ES-I3 (cell line): ENCODE measurements around the gene GLRA1.
"Not testable (repeated sequence)": the region's sequence is repeated elsewhere in the genome, so short reads cannot be mapped to it uniquely, and the experiment has no call there.

Source experiments
- H3K36me3 ChIP-seq: 2 replicates; pipeline ENCODE4 v1.6.1; 2013; ENCODE audit warnings: mild to moderate bottlenecking, low read length, control low read depth, moderate library complexity; ENCODE audit not compliant: insufficient read depth
- H3K4me1 ChIP-seq: 2 replicates; pipeline ENCODE4 v1.6.1; 2013; ENCODE audit warnings: mild to moderate bottlenecking, control low read depth, low read length; ENCODE audit not compliant: insufficient read depth
- H3K9ac ChIP-seq: 2 replicates; pipeline ENCODE4 v1.6.1; 2013; ENCODE audit warnings: low read depth, mild to moderate bottlenecking, low read length, moderate library complexity
- H3K9me3 ChIP-seq: 2 replicates; pipeline ENCODE4 v1.6.1; 2013; ENCODE audit warnings: mild to moderate bottlenecking, low read length, moderate library complexity; ENCODE audit not compliant: control insufficient read depth, insufficient read depth

The GLRA1 gene

GRCh38 chr5:151808451-151809169 lies 116.0 kb downstream of the GLRA1 start:
- no peaks in the 10 kb centered on the region for H3K9me3 ChIP-seq
- no peaks in the 10 kb centered on the region for H3K4me1 ChIP-seq
- peaks cover 37% of the 10 kb centered on the region for H3K36me3 ChIP-seq
- no peak overlapping the region for H3K9ac ChIP-seq

GRCh38 chr5:151805414-151806223 lies 119.0 kb downstream of the GLRA1 start:
- Histone ChIP-seq H3K36me3 (peaks cover 22% of the 10 kb centered on the region), H3K9me3 (no peaks in the 10 kb centered on the region), H3K4me1 (no peaks in the 10 kb centered on the region), H3K9ac (no peak overlapping the region)

GRCh38 chr5:151800532-151800931 lies 124.1 kb downstream of the GLRA1 start:
- no peaks in the 10 kb centered on the region for H3K4me1 ChIP-seq
- H3K9ac ChIP-seq = no peak overlapping the region
- peaks cover 35% of the 10 kb centered on the region for H3K36me3 ChIP-seq
- H3K9me3 ChIP-seq = no peaks in the 10 kb centered on the region

GRCh38 chr5:151799407-151799806 lies 125.2 kb downstream of the GLRA1 start:
- Histone ChIP-seq H3K9ac (no peak overlapping the region), H3K36me3 (peaks cover 34% of the 10 kb centered on the region), H3K9me3 (no peaks in the 10 kb centered on the region), H3K4me1 (no peaks in the 10 kb centered on the region)

- H3K4me1 ChIP-seq = no peaks in the 10 kb centered on the region
- H3K9me3 ChIP-seq = no peaks in the 10 kb centered on the region
- peaks cover 35% of the 10 kb centered on the region for H3K36me3 ChIP-seq
- H3K9ac ChIP-seq = no peak overlapping the region
Observed at GRCh38 chr5:151798674-151799073, 126.0 kb downstream of the GLRA1 start.

- Histone ChIP-seq H3K9me3 (no peaks in the 10 kb centered on the region), H3K9ac (no peak overlapping the region), H3K36me3 (peaks cover 57% of the 10 kb centered on the region), H3K4me1 (no peaks in the 10 kb centered on the region)
Observed at GRCh38 chr5:151795426-151795825, 129.2 kb downstream of the GLRA1 start.

- H3K9me3 ChIP-seq = no peaks in the 10 kb centered on the region
Observed at GRCh38 chr5:151793358-151793757, 131.3 kb downstream of the GLRA1 start.

GRCh38 chr5:151787817-151788216 lies 136.8 kb downstream of the GLRA1 start:
- Histone ChIP-seq H3K4me1 (no peaks in the 10 kb centered on the region), H3K36me3 (peaks cover 25% of the 10 kb centered on the region)

More at GRCh38 chr5:151793358-151793757, 131.3 kb downstream of the GLRA1 start:
- H3K4me1 ChIP-seq = no peaks in the 10 kb centered on the region
- peaks cover 60% of the 10 kb centered on the region for H3K36me3 ChIP-seq
- H3K9ac ChIP-seq = no peak overlapping the region

GRCh38 chr5:151786468-151786867 lies 138.2 kb downstream of the GLRA1 start:
- H3K4me1 ChIP-seq = peaks cover 4% of the 10 kb centered on the region; the same call in 1 of the 2 replicates
- no peaks in the 10 kb centered on the region for H3K9me3 ChIP-seq
- peaks cover 16% of the 10 kb centered on the region for H3K36me3 ChIP-seq
- no peak overlapping the region for H3K9ac ChIP-seq

More at GRCh38 chr5:151787817-151788216, 136.8 kb downstream of the GLRA1 start:
- Histone ChIP-seq H3K9ac (no peak overlapping the region), H3K9me3 (no peaks in the 10 kb centered on the region)

GRCh38 chr5:151784141-151784540 lies 140.5 kb downstream of the GLRA1 start:
- Histone ChIP-seq H3K9ac (no peak overlapping the region), H3K9me3 (no peaks in the 10 kb centered on the region), H3K4me1 (peaks cover 10% of the 10 kb centered on the region; the same call in 1 of the 2 replicates), H3K36me3 (no peaks in the 10 kb centered on the region; the same call in 1 of the 2 replicates)

- not testable (repeated sequence) for H3K36me3 ChIP-seq, H3K9me3 ChIP-seq, H3K9ac ChIP-seq
- peaks cover 10% of the 10 kb centered on the region; the same call in 1 of the 2 replicates for H3K4me1 ChIP-seq
Observed at GRCh38 chr5:151783664-151784063, 141.0 kb downstream of the GLRA1 start.

- H3K9me3 ChIP-seq = no peaks in the 10 kb centered on the region
- H3K9ac ChIP-seq = no peak overlapping the region
- H3K4me1 ChIP-seq = peaks cover 10% of the 10 kb centered on the region; the same call in 1 of the 2 replicates
- H3K36me3 ChIP-seq = peaks cover 14% of the 10 kb centered on the region
Observed at GRCh38 chr5:151781201-151781600, 143.4 kb downstream of the GLRA1 start.

- Histone ChIP-seq H3K9me3 (no peaks in the 10 kb centered on the region), H3K9ac (no peak overlapping the region), H3K4me1 (peaks cover 13% of the 10 kb centered on the region; the same call in 1 of the 2 replicates), H3K36me3 (peaks cover 14% of the 10 kb centered on the region)
Observed at GRCh38 chr5:151780348-151780747, 144.3 kb downstream of the GLRA1 start.

- H3K36me3 ChIP-seq = peaks cover 14% of the 10 kb centered on the region
- no peaks in the 10 kb centered on the region for H3K9me3 ChIP-seq
- H3K4me1 ChIP-seq = peaks cover 17% of the 10 kb centered on the region; the same call in 1 of the 2 replicates
- H3K9ac ChIP-seq = no peak overlapping the region
Observed at GRCh38 chr5:151779531-151780125, 145.0 kb downstream of the GLRA1 start.
